SU-DHL-6 (cell line): Measurements from ENCODE around the gene SYT2.

Experiments
- EZH2phosphoT487 ChIP-seq: fragments of 200-600 bp; sonication (generic), shearing (Covaris generic); conservative IDR thresholded peaks from 2 replicates; pipeline ENCODE4 v1.6.1; 2018; ENCODE audit warnings: mild to moderate bottlenecking, antibody characterized with exemption, low read length, moderate library complexity, mixed read lengths
- TF ChIP-seq, protein P1 (sequence below): fragments of 200-600 bp; sonication (generic); IDR thresholded peaks from one replicate; pipeline ENCODE4 v1.5.1; 2017; ENCODE audit warnings: antibody characterized with exemption, mild to moderate bottlenecking, low read length, moderate library complexity; ENCODE audit not compliant: insufficient read depth, poor library complexity, severe bottlenecking

DNA sequence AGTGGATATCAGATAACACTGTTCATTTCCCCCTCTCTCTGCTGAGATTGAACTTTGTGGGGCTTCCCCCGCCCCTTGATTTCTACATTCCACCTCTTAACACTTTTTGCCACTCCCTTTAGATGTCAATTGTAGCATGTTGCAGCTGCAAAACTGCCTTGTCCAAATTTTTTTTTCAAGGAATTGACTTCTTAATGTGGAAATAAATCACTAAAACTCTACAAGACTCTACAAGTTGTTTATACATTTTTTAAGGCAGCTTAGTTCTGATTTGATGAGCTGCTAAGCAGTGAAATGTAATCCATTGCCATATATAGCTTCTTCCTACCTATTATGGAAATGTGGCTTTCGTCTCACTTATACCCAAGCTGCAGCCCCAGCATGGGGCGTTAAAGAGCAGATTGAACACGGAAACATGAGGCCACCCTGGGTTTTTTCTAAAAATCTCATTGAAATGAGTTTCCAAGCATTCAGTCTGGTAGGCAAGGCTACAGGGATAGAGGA, 132.2 kb downstream of the SYT2 start:
- TF ChIP-seq, protein P1, sequence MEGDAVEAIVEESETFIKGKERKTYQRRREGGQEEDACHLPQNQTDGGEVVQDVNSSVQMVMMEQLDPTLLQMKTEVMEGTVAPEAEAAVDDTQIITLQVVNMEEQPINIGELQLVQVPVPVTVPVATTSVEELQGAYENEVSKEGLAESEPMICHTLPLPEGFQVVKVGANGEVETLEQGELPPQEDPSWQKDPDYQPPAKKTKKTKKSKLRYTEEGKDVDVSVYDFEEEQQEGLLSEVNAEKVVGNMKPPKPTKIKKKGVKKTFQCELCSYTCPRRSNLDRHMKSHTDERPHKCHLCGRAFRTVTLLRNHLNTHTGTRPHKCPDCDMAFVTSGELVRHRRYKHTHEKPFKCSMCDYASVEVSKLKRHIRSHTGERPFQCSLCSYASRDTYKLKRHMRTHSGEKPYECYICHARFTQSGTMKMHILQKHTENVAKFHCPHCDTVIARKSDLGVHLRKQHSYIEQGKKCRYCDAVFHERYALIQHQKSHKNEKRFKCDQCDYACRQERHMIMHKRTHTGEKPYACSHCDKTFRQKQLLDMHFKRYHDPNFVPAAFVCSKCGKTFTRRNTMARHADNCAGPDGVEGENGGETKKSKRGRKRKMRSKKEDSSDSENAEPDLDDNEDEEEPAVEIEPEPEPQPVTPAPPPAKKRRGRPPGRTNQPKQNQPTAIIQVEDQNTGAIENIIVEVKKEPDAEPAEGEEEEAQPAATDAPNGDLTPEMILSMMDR = no peak
- no peak for TF ChIP-seq EZH2phosphoT487
